Heart right ventricle (tissue), 16 donors: ENCODE results near the gene CYP4A11. TPM values are rescaled to one million over a fixed set of nuclear protein-coding genes. Genes with fewer than 3 reads are reported as not detected.
"Not testable (repeated sequence)": the region's sequence is repeated elsewhere in the genome, so short reads cannot be mapped to it uniquely, and the experiment has no call there.

Source experiments
- ATAC-seq, 8 donors: fragments of 200-7000 bp; cut with Tn5 transposase; one replicate each; pipeline ENCODE4 v1.9.1; 2020; ENCODE audit warnings: mild to moderate bottlenecking in 8 of 8, moderate library complexity in 8 of 8, moderate number of reproducible peaks in 1 of 8
- DNase-seq, 2 donors: peaks; one replicate each; pipeline ENCODE4 v3.0.0-alpha.2; 2020
- H3K27ac ChIP-seq, 10 donors: fragments of 200-600 bp; sonication (generic) in 2 of 10; one replicate each; pipeline versions ENCODE4 v1.5.0 to v1.8.0; 2020 to 2022; ENCODE audit warnings: mild to moderate bottlenecking in 3 of 10
- H3K27me3 ChIP-seq, 7 donors: fragments of 200-600 bp; one replicate each; pipeline ENCODE4 v1.8.0; 2021 to 2022; ENCODE audit warnings: mild to moderate bottlenecking in 2 of 7
- H3K36me3 ChIP-seq, 9 donors: fragments of 200-600 bp; sonication (generic) in 1 of 9; one replicate each; pipeline versions ENCODE4 v1.5.0 to v1.8.0; 2020 to 2022; ENCODE audit warnings: mild to moderate bottlenecking in 2 of 9
- H3K4me1 ChIP-seq, 9 donors: fragments of 200-600 bp; sonication (generic) in 1 of 9; one replicate each; pipeline versions ENCODE4 v1.5.0 to v1.8.0; 2020 to 2022; ENCODE audit warnings: mild to moderate bottlenecking in 4 of 9
- H3K4me3 ChIP-seq, 10 donors: fragments of 200-600 bp; sonication (generic) in 2 of 10; one replicate each; pipeline versions ENCODE4 v1.5.0 to v1.8.0; 2020 to 2022; ENCODE audit warnings: mild to moderate bottlenecking in 7 of 10, moderate library complexity in 2 of 10
- H3K9me3 ChIP-seq, 11 donors: fragments of 200-600 bp in 10 of 11; sonication (generic) in 2 of 11; one replicate each; pipeline versions ENCODE4 v1.5.0 to v1.8.0; 2013 to 2022; ENCODE audit warnings: mild to moderate bottlenecking in 2 of 11, control low read depth in 1 of 11, moderate library complexity in 1 of 11
- WGBS, 2 donors: extraction: QIAGEN DNeasy Blood & Tissue Kit; methylation state at CpG; one replicate each; pipeline ENCODE4 v1.1.7; 2013; ENCODE audit warnings: inconsistent platforms in 1 of 2; 5-methylcytosine and 5-hydroxymethylcytosine counted together
- intact Hi-C, 10 donors: fragments of 100-400 bp; cut with DNase I; formaldehyde crosslinking; loops; one replicate each; pipeline versions ENCODE4 v1.11.1 to v1.14.2; 2022
- polyA plus RNA-seq, 2 donors: library from polyadenylated mRNA; stranded (reverse); fragments of 200-250 nt; gene quantifications; one replicate each; pipeline ENCODE4 v1.2.3, GENCODE V29; 2013
- total RNA-seq, 10 donors: library from RNA; stranded (reverse); fragmentation: NEBNext Ultra II Directional in 3 of 10; extraction: Animal tissue kit (Norgen Biotek cat#: 25700) in 3 of 10; gene quantifications; one replicate each; pipeline versions ENCODE4 v1.2.1 to v1.2.4, GENCODE V29; 2021 to 2023
- TF ChIP-seq, protein P1 (sequence below), 9 donors: fragments of 200-600 bp; sonication (generic) in 2 of 9; IDR thresholded peaks; one replicate each; pipeline versions ENCODE4 v1.5.0 to v1.8.0; 2021 to 2022; ENCODE audit warnings: antibody characterized with exemption in 9 of 9, mild to moderate bottlenecking in 5 of 9, moderate library complexity in 1 of 9
- donor health status: Arrhythmogenic right ventricular cardiomyopathy.
- donor health status: ischemic (EF 13 %, LVEDD 7.1; RV severe dilation, severe dysfunction).
- donor health status: healthy with polysubstance abuse.
- donor health status: DM: no; HTN: yes; CAD: no.
- donor health status: DM: no; HTN: no; CAD: no.
- donor health status: ischemic (EF 25% LVEDD 6.9; RV normal size, moderate dysfunction).
- donor health status: ischemic (EF 25% LVEDD 5.7; RV mildly dilated, moderate dysfunction).
- donor health status: healthy.
- donor health status: DM: yes; HTN: yes; CAD: no.
- donor health status: Ischemic cardiomyopathy.
- donor health status: ischemic (EF 35%, LVEDD 5.7; RV mildly dilated, moderate dysfunction).
- donor health status: nonischemic (EF 11% LVEDD 7.7; RV severe dilation, severe dysfunction).
- donor health status: DM: yes; HTN: yes; CAD: no.
- donor health status: PGD.
- donor health status: ischemic (EF 29% LVEDD 5.4; RV normal size, mild dysfunction).
- donor health status: nonischemic (EF 23%, LVEDD 6.1; RV moderate dilation, normal function).

The CYP4A11 gene
- total and polyA plus RNA-seq, 12 donors, result 0.01 to 0.25 (median 0.15) TPM; not detected in 9

DNA sequence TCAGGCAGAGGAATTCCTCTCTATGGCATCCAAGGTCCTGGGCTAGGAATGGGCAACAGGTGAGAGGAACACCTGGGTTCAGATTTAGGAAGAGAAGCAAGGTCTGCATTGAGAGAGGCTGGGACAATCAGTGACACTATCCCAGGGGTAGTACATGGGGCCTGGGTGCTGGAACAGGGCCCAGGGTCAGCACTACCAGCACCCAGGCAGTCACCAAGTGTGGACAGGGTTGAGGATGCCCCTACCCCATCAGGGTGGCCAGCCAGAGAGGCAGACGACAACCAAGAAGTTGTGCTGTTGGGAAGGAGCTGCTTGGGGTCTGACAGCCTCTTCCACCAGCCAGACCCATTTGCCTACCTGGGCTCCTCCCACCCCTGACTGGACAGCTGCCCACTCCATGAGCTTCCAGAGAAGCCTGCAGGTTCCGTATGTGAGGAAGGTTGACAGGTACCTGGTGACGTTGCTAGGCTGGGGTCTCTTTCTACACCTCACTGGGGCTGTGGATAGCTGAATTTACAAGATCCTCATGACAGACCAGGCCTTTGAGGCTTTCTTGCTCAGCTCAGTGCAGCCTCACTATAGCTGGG is 13.9 kb downstream of the CYP4A11 start:
- intact Hi-C loops, result no loop called here
- Histone ChIP-seq H3K4me3 (no peak overlapping the region), H3K9me3 (peaks cover 0 to 21% (median 0%) of the 10 kb centered on the region in 11 donors), H3K27ac (no peak overlapping the region), H3K36me3 (no peaks in the 10 kb centered on the region), H3K27me3 (no peaks in the 10 kb centered on the region), H3K4me1 (no peaks in the 10 kb centered on the region)
- DNase-seq (no peak), ATAC-seq (no peak)
- TF ChIP-seq, protein P1, sequence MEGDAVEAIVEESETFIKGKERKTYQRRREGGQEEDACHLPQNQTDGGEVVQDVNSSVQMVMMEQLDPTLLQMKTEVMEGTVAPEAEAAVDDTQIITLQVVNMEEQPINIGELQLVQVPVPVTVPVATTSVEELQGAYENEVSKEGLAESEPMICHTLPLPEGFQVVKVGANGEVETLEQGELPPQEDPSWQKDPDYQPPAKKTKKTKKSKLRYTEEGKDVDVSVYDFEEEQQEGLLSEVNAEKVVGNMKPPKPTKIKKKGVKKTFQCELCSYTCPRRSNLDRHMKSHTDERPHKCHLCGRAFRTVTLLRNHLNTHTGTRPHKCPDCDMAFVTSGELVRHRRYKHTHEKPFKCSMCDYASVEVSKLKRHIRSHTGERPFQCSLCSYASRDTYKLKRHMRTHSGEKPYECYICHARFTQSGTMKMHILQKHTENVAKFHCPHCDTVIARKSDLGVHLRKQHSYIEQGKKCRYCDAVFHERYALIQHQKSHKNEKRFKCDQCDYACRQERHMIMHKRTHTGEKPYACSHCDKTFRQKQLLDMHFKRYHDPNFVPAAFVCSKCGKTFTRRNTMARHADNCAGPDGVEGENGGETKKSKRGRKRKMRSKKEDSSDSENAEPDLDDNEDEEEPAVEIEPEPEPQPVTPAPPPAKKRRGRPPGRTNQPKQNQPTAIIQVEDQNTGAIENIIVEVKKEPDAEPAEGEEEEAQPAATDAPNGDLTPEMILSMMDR (IDR thresholded peaks at IDR 0.05), result no peak
- WGBS, 2 donors, result 79 to 81% methylated on average over 3 of the region's 3 CpGs

DNA sequence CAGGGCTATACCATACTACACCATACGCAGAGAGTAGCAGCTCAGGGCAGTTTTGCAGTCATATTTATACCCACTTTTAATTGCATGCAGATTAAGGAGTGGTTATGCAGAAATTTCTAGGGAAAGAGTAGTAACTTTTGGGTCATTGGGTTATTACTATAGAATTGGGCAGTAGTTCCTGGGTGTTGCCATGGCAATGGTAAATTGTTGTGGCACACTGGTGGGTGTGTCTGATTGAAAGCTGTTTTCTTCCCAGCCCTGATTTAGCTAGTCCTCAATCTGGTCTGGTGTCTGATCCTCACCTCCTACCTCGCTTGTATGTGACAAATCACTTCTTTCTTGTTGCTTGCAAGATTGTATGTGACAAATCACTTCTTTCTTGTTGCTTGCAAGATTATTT is 30.5 kb downstream of the CYP4A11 start:
- TF ChIP-seq, protein P1 (IDR thresholded peaks at IDR 0.05), result no peak
- Histone ChIP-seq H3K9me3 (peaks cover 0 to 55% (median 15%) of the 10 kb centered on the region in 11 donors), H3K4me1 (no peaks in the 10 kb centered on the region), H3K27ac (no peak overlapping the region), H3K27me3 (no peaks in the 10 kb centered on the region), H3K36me3 (no peaks in the 10 kb centered on the region), H3K4me3 (no peak overlapping the region)
- no peak for DNase-seq
- intact Hi-C loops, result no loop called here
- ATAC-seq, result no peak
- 59 to 67% methylated on average over 2 of the region's 2 CpGs for WGBS, 2 donors

DNA sequence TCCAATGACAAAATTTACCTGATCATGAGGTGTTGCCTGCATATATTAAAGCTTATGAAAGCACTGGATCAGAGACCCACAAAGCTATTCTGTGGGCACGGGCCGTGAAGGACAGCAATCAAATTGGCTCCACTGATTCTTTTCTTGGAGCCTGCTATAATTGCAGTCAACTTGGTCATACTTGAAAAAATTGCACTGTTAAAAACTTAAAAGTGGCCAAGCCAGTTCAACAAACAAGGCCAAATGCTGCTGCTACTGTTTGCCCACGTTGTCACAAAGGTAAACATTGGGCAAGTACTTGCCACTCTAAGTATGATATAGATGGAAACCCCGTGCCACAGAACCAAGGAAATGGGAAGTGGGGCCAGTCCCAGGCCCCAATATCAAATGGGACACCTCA is 37.8 kb downstream of the CYP4A11 start:
- DNase-seq, result no peak
- Histone ChIP-seq H3K4me1 (no peaks in the 10 kb centered on the region), H3K27ac (no peak overlapping the region), H3K9me3 (peaks cover 0 to 35% (median 6%) of the 10 kb centered on the region in 11 donors), H3K4me3 (no peak overlapping the region), H3K27me3 (peaks cover 0 to 6% (median 0%) of the 10 kb centered on the region in 7 donors), H3K36me3 (no peaks in the 10 kb centered on the region)
- TF ChIP-seq, protein P1 (IDR thresholded peaks at IDR 0.05), result no peak
- 63 to 68% methylated on average over 4 of the region's 4 CpGs for WGBS, 2 donors
- no peak for ATAC-seq
- intact Hi-C loops, result no loop called here

DNA sequence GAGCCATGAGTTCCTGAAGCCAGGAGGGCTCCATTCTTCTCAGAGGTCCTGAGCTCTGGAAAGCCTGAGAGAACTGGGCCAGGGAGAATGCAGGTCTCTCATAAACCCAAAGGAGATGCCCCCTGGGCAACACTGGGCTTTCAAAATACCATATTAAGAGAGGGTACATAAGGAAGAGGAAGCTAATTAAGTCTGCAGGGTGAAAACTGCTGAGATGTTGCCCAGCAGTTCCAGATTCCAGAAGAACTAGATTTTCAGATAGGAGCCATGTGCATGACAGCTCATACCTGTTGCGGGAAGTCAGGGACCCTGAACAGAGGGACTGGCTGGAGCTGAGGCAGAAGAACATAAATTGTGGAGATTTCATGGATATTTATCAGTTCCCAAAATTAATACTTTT is 40.9 kb downstream of the CYP4A11 start:
- no peak overlapping the region for H3K27ac ChIP-seq
- TF ChIP-seq, protein P1 (IDR thresholded peaks at IDR 0.05), result no peak
- DNase-seq, result no peak
- no peaks in the 10 kb centered on the region for H3K4me1 ChIP-seq
- H3K4me3 ChIP-seq, result no peak overlapping the region
- H3K27me3 ChIP-seq, result peaks cover 0 to 6% (median 0%) of the 10 kb centered on the region in 7 donors
- ATAC-seq, result no peak
- H3K9me3 ChIP-seq, result peaks cover 0 to 14% (median 0%) of the 10 kb centered on the region in 11 donors
- intact Hi-C loops, result no loop called here
- H3K36me3 ChIP-seq, result no peaks in the 10 kb centered on the region
- 92 to 95% methylated on average over 1 of the region's 1 CpG for WGBS, 2 donors

DNA sequence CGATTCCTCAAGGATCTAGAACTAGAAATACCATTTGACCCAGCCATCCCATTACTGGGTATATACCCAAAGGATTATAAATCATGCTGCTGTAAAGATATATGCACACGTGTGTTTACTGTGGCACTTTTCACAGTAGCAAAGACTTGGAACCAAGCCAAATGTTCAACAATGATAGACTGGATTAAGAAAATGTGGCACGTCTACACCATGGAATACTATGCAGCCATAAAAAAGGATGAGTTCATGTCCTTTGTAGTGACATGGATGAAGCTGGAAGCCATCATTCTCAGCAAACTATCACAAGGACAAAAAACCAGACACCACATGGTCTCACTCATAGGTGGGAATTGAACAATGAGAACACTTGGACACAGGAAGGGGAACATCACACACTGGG is 59.6 kb downstream of the CYP4A11 start:
- H3K27ac ChIP-seq, H3K36me3 ChIP-seq, H3K27me3 ChIP-seq, H3K4me3 ChIP-seq, ATAC-seq, DNase-seq, H3K9me3 ChIP-seq, H3K4me1 ChIP-seq, intact Hi-C loops: not testable (repeated sequence)
- 79 to 86% methylated on average over 3 of the region's 3 CpGs for WGBS, 2 donors
